HFF-Myc (cell line): Measurements from ENCODE around the gene RNASE8.

Source experiments
- DNase-seq: peaks from one replicate; pipeline ENCODE4 v3.0.0-alpha.2; 2011; ENCODE audit warnings: low read depth; ENCODE audit errors: extremely low read depth
- H3K4me3 ChIP-seq: replicated peaks from 2 replicates; pipeline ENCODE4 v1.5.1; 2011; ENCODE audit warnings: low read depth, mild to moderate bottlenecking, control low read depth, low read length
- CTCF ChIP-seq: IDR thresholded peaks from 2 replicates; pipeline ENCODE4 v1.5.1; 2012; ENCODE audit warnings: mild to moderate bottlenecking, low read depth, low read length, control low read depth; ENCODE audit errors: missing control alignments

Gene RNASE8

DNA sequence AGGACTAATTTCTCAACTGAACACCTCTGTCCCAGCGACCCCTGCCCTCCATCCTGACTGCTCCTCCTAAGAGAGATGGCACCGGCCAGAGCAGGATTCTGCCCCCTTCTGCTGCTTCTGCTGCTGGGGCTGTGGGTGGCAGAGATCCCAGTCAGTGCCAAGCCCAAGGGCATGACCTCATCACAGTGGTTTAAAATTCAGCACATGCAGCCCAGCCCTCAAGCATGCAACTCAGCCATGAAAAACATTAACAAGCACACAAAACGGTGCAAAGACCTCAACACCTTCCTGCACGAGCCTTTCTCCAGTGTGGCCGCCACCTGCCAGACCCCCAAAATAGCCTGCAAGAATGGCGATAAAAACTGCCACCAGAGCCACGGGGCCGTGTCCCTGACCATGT, 14.7 kb upstream of the RNASE8 start:
- DNase-seq = no peak
- TF ChIP-seq CTCF = no peak
- no peak overlapping the region for H3K4me3 ChIP-seq

DNA sequence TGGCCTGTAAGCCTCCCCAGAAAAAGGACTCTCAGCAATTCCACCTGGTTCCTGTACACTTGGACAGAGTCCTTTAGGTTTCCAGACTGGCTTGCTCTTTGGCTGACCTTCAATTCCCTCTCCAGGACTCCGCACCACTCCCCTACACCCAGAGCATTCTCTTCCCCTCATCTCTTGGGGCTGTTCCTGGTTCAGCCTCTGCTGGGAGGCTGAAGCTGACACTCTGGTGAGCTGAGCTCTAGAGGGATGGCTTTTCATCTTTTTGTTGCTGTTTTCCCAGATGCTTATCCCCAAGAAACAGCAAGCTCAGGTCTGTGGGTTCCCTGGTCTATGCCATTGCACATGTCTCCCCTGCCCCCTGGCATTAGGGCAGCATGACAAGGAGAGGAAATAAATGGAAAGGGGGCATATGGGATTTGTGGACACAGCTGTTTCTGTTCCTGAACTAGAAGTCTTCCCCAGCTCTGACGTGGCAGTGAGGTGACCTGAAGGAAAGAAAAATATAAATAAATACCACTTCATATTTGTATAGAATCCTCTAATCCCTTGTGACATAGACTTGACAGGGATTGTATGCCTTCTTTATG, 14.1 kb upstream of the RNASE8 start:
- no peak overlapping the region for H3K4me3 ChIP-seq
- DNase-seq = no peak
- TF ChIP-seq CTCF = no peak

- TF ChIP-seq CTCF = no peak
- DNase-seq = no peak
- no peak overlapping the region for H3K4me3 ChIP-seq
These were observed 13.5 kb upstream of the RNASE8 start for GRCh38 chr14:21043974-21044618.

DNA sequence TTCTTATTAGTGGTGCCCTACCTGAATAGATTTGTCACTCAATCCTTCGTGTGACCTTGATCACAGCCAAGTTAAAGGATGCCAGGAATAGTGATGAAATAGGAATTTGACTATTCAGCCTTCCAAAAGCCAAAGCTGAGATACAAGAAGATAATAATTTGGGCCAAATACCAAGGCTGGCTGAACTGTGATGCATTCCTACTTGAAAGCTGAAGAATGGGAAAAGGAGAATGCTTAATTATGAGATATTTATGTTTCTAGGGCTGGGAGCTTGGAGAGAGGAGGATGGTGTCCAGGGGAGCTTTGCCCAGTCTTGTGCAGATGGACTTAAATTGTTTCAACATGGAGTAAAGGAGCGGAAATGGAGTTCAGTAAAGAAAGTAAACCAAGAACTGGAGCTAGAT, 10.2 kb upstream of the RNASE8 start:
- no peak overlapping the region for H3K4me3 ChIP-seq
- no peak for DNase-seq
- no peak for TF ChIP-seq CTCF

GRCh38 chr14:21048638-21049037, 9.0 kb upstream of the RNASE8 start:
- no peak for DNase-seq
- TF ChIP-seq CTCF = no peak
- H3K4me3 ChIP-seq = no peak overlapping the region

GRCh38 chr14:21049271-21049673, 8.3 kb upstream of the RNASE8 start:
- no peak overlapping the region for H3K4me3 ChIP-seq
- no peak for DNase-seq
- no peak for TF ChIP-seq CTCF

GRCh38 chr14:21050597-21050996, 7.0 kb upstream of the RNASE8 start:
- no peak for TF ChIP-seq CTCF
- no peak overlapping the region for H3K4me3 ChIP-seq
- DNase-seq = no peak
